ENCODE results near the gene SMARCC2.
A peak's percentile ranks its signal among the peaks of the same experiment; 100 is the strongest.

Gene SMARCC2

DNA sequence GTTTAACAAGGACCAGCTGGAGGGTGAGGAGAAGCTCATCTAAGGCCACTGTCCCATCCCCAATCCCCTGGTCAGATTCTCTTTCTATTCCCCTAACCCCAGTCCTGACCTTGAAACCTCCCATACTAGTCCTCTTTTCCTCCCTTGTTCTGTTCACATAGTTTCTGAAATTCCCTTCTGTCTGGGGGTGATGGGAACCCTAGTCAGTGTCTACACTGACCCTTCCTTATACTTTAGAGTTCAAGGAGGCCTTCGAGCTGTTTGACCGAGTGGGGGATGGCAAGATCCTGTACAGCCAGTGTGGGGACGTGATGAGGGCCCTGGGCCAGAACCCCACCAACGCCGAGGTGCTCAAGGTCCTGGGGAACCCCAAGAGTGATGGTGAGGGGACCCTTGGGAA lies 34.5 kb downstream of the SMARCC2 start:
- TF ChIP-seq, protein P1, sequence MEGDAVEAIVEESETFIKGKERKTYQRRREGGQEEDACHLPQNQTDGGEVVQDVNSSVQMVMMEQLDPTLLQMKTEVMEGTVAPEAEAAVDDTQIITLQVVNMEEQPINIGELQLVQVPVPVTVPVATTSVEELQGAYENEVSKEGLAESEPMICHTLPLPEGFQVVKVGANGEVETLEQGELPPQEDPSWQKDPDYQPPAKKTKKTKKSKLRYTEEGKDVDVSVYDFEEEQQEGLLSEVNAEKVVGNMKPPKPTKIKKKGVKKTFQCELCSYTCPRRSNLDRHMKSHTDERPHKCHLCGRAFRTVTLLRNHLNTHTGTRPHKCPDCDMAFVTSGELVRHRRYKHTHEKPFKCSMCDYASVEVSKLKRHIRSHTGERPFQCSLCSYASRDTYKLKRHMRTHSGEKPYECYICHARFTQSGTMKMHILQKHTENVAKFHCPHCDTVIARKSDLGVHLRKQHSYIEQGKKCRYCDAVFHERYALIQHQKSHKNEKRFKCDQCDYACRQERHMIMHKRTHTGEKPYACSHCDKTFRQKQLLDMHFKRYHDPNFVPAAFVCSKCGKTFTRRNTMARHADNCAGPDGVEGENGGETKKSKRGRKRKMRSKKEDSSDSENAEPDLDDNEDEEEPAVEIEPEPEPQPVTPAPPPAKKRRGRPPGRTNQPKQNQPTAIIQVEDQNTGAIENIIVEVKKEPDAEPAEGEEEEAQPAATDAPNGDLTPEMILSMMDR (IDR thresholded peaks at IDR 0.05; ENCODE audit: insufficient read depth, low read length, missing control alignments): no peak
- no peak for DNase-seq (ENCODE audit: low read depth, low spot score)
- no peak overlapping the region for H3K4me3 ChIP-seq (ENCODE audit: low read depth, low read length)
- ChIA-PET CTCF (interaction anchor here (0.8 to 2.3 kb wide), 7 partner anchors 12 to 36 kb away, joined by 3 to 12 read pairs (median 3); partner anchors contain the start of genes SMARCC2 and ZC3H10), POLR2A (no interaction called here)

GRCh38 chr12:56154246-56154771 lies 35.0 kb downstream of the SMARCC2 start:
- TF ChIP-seq, protein P1 (IDR thresholded peaks at IDR 0.05; ENCODE audit: insufficient read depth, low read length, missing control alignments): no peak
- H3K4me3 ChIP-seq (ENCODE audit: low read depth, low read length): no peak overlapping the region
- CTCF ChIA-PET: interaction anchor here (0.8 to 2.3 kb wide), 5 partner anchors 28 to 36 kb away, joined by 3 to 12 read pairs (median 3); partner anchors contain the start of genes SMARCC2 and ZC3H10
- POLR2A ChIA-PET: no interaction called here
- DNase-seq (ENCODE audit: low read depth, low spot score): no peak

DNA sequence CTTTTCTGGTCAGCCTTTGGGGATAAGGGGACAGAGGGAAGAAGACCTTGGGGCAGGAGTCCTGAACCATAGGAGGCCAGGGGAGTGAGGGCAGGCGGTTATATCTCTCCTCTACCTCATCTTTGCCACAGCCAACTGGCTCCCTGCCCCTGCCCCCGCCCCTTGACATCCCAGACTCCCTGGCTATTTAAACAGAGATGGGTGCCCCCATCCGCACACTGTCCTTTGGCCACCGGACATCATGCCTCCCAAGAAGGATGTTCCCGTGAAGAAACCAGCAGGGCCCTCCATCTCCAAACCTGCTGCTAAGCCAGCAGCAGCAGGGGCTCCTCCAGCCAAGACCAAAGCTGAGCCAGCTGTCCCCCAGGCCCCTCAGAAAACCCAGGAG lies 35.6 kb downstream of the SMARCC2 start:
- ChIA-PET CTCF (interaction anchor here (1.0 to 1.2 kb wide), 2 partner anchors 8 to 35 kb away, joined by 3 to 4 read pairs; partner anchors contain the start of gene ZC3H10), POLR2A (no interaction called here)
- no peak for DNase-seq (ENCODE audit: low read depth, low spot score)
- H3K4me3 ChIP-seq (ENCODE audit: low read depth, low read length): peak overlapping the region; percentile 68; the same call in 1 of the 2 replicates
- TF ChIP-seq, protein P1 (IDR thresholded peaks at IDR 0.05; ENCODE audit: insufficient read depth, low read length, missing control alignments): no peak

- TF ChIP-seq, protein P1 (IDR thresholded peaks at IDR 0.05; ENCODE audit: insufficient read depth, low read length, missing control alignments): no peak
- DNase-seq (ENCODE audit: low read depth, low spot score): no peak
- peak overlapping the region; percentile 68 for H3K4me3 ChIP-seq (ENCODE audit: low read depth, low read length)
- CTCF ChIA-PET: interaction anchor here (1.0 kb wide), 1 partner anchor 9 kb away, joined by 4 read pairs; no protein-coding TSS in a partner anchor
- POLR2A ChIA-PET: no interaction called here
These were observed 36.3 kb downstream of the SMARCC2 start for GRCh38 chr12:56152756-56153677.

GRCh38 chr12:56152132-56152755 lies 37.0 kb downstream of the SMARCC2 start, which contains the start of gene MYL6B:
TSS of gene MYL6B (plus strand) at chr12:56152587. CDS start at chr12:56153919, 1,332 bp downstream.
- H3K4me3 ChIP-seq (ENCODE audit: low read depth, low read length): peak within 1 kb of the TSS; percentile 68
- POLR2A ChIA-PET: interaction anchor here (0.7 to 1.4 kb wide), 3 partner anchors 10 to 25 kb away, joined by 3 to 5 read pairs (median 5); partner anchors contain the start of gene ESYT1
- TF ChIP-seq, protein P1 (IDR thresholded peaks at IDR 0.05; ENCODE audit: insufficient read depth, low read length, missing control alignments): no peak
- CTCF ChIA-PET: interaction anchor here (0.9 to 1.3 kb wide), 4 partner anchors 22 to 37 kb away, joined by 3 to 7 read pairs (median 4); partner anchors contain the start of genes ESYT1 and SMARCC2
- peak; percentile 31 for DNase-seq (ENCODE audit: low read depth, low spot score)
